Panc1 (cell line): ENCODE results near the gene UFSP1.
A peak's percentile ranks its signal among the peaks of the same experiment; 100 is the strongest.

ENCODE experiments used
- CTCF ChIP-seq: fragments of 450-650 bp; IDR thresholded peaks from 2 replicates; pipeline ENCODE4 v1.5.1; 2017; ENCODE audit warnings: mild to moderate bottlenecking
- POLR2AphosphoS5 ChIP-seq: IDR thresholded peaks from 2 replicates; pipeline ENCODE4 v1.6.1; 2012; ENCODE audit warnings: mild to moderate bottlenecking, low read depth, low read length, moderate library complexity
- TCF7L2 ChIP-seq: IDR thresholded peaks from 2 replicates; pipeline ENCODE4 v1.6.1; 2011; ENCODE audit warnings: mild to moderate bottlenecking, low read depth, low read length, inconsistent platforms
- TF ChIP-seq, protein P1 (sequence below), 2 experiments: IDR thresholded peaks; 2 replicates each; pipeline ENCODE4 v1.6.1; 2011 to 2012; ENCODE audit warnings: low read depth in 2 of 2, control low read depth in 1 of 2, low read length in 1 of 2, mild to moderate bottlenecking in 1 of 2, moderate library complexity in 1 of 2; ENCODE audit not compliant: insufficient read depth in 1 of 2

DNA sequence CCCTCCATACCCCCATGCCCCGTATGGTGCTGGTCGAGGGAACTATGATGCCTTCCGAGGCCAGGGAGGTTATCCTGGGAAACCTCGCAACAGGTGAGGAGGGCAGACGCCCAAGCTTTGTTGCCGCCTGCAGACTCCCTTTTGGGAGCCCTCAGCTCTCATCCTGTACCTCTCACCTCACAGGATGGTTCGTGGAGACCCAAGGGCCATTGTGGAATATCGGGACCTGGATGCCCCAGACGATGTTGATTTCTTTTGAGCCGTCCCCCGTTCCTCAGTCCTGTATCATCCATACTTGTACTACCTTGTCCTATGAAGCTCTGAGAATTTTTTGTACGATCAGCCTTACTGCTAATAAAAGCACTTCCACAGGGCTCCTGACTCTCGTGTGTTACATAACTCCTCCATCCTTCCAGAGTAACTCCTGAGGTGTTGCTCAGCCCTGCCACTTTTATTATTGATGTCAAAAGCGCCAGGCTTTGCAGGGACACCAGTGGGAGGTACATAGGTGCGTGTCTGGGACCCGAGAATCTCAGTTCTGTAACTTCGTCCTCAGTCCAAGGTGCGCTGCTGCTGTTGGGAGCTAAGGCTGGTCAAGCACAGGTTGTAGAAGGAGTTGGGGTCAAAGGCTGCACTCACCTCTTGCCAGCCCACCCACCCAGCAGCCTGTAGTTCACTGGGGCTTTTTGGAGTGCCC, 1.1 kb downstream of the UFSP1 start:
- TF ChIP-seq CTCF (no peak), POLR2AphosphoS5 (peak; percentile 9; the same call in 1 of the 2 replicates), TCF7L2 (no peak)
- TF ChIP-seq, protein P1, sequence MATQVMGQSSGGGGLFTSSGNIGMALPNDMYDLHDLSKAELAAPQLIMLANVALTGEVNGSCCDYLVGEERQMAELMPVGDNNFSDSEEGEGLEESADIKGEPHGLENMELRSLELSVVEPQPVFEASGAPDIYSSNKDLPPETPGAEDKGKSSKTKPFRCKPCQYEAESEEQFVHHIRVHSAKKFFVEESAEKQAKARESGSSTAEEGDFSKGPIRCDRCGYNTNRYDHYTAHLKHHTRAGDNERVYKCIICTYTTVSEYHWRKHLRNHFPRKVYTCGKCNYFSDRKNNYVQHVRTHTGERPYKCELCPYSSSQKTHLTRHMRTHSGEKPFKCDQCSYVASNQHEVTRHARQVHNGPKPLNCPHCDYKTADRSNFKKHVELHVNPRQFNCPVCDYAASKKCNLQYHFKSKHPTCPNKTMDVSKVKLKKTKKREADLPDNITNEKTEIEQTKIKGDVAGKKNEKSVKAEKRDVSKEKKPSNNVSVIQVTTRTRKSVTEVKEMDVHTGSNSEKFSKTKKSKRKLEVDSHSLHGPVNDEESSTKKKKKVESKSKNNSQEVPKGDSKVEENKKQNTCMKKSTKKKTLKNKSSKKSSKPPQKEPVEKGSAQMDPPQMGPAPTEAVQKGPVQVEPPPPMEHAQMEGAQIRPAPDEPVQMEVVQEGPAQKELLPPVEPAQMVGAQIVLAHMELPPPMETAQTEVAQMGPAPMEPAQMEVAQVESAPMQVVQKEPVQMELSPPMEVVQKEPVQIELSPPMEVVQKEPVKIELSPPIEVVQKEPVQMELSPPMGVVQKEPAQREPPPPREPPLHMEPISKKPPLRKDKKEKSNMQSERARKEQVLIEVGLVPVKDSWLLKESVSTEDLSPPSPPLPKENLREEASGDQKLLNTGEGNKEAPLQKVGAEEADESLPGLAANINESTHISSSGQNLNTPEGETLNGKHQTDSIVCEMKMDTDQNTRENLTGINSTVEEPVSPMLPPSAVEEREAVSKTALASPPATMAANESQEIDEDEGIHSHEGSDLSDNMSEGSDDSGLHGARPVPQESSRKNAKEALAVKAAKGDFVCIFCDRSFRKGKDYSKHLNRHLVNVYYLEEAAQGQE (IDR thresholded peaks at IDR 0.05; ENCODE audit: insufficient read depth in 1 of 2, low read depth in 2 of 2, low read length in 1 of 2), result no peak
